HEK293 (cell line): ENCODE results near the gene GMPPA.

ENCODE experiments used
- CTCF ChIA-PET: fragments of 350-600 bp; formaldehyde crosslinking; extraction: SDS; loops from one replicate; lab custom pipeline; 2021; ENCODE audit warnings: antibody characterized with exemption; lab: Yijun Ruan, JAX
- POLR2A ChIA-PET: fragments of 300-600 bp; formaldehyde crosslinking; extraction: SDS; loops from one replicate; lab custom pipeline; 2020; ENCODE audit warnings: antibody characterized with exemption, inconsistent platforms; lab: Yijun Ruan, JAX
- H3K27ac ChIP-seq: fragments of 200-500 bp; sonication (Bioruptor generic); 2 replicates; pipeline ENCODE4 v1.5.1; 2014; ENCODE audit warnings: low read depth, low read length, control low read depth, inconsistent platforms; ENCODE audit errors: extremely low read depth
- H3K36me3 ChIP-seq, 2 experiments: fragments of 200-500 bp in 1 of 2; sonication (Bioruptor generic) in 1 of 2; 1 replicate in 1 of 2; 2 replicates in 1 of 2; pipeline ENCODE4 v1.5.1; 2014 to 2017; ENCODE audit warnings: inconsistent platforms in 2 of 2, low read length in 2 of 2; ENCODE audit not compliant: control insufficient read depth in 2 of 2, insufficient read depth in 1 of 2
- H3K4me1 ChIP-seq: fragments of 200-500 bp; sonication (Bioruptor generic); 2 replicates; pipeline ENCODE4 v1.5.1; 2014; ENCODE audit warnings: mild to moderate bottlenecking, low read length, inconsistent platforms; ENCODE audit not compliant: control insufficient read depth, insufficient read depth
- H3K4me3 ChIP-seq: 2 replicates; pipeline ENCODE4 v1.5.1; 2011; ENCODE audit warnings: low read depth, mild to moderate bottlenecking, control low read depth, low read length, moderate library complexity
- H3K9me3 ChIP-seq: fragments of 200-500 bp; sonication (Bioruptor generic); 2 replicates; pipeline ENCODE4 v1.5.1; 2014; ENCODE audit warnings: low read depth, low read length, inconsistent platforms; ENCODE audit not compliant: control insufficient read depth, insufficient read depth
- EGR2 ChIP-seq: fragments of 450-650 bp; formaldehyde crosslinking; IDR thresholded peaks from 2 replicates; pipeline ENCODE4 v1.5.1; 2016; ENCODE audit warnings: low read depth, missing biosample characterization, missing genetic modification characterization
- GLI2 ChIP-seq: fragments of 450-650 bp; formaldehyde crosslinking; IDR thresholded peaks from 2 replicates; pipeline ENCODE4; 2017; ENCODE audit warnings: missing biosample characterization, missing genetic modification characterization, low read depth, borderline replicate concordance
- GLIS1 ChIP-seq: fragments of 450-650 bp; formaldehyde crosslinking; IDR thresholded peaks from 2 replicates; pipeline ENCODE4 v1.5.1; 2016; ENCODE audit warnings: missing biosample characterization, missing genetic modification characterization
- GLIS2 ChIP-seq: fragments of 450-650 bp; formaldehyde crosslinking; IDR thresholded peaks from 2 replicates; pipeline ENCODE4 v1.5.1; 2016; ENCODE audit warnings: missing biosample characterization, missing genetic modification characterization
- HIC1 ChIP-seq: fragments of 450-650 bp; formaldehyde crosslinking; IDR thresholded peaks from 2 replicates; pipeline ENCODE4 v1.5.1; 2016; ENCODE audit warnings: missing biosample characterization, missing genetic modification characterization
- HOXC10 ChIP-seq: sonication (generic); formaldehyde crosslinking; IDR thresholded peaks from 2 replicates; pipeline ENCODE4 v1.8.1; 2023; ENCODE audit warnings: mild to moderate bottlenecking, missing genetic modification reagents
- SCRT2 ChIP-seq: fragments of 450-650 bp; formaldehyde crosslinking; IDR thresholded peaks from 2 replicates; pipeline ENCODE4 v1.5.1; 2016; ENCODE audit warnings: missing biosample characterization, missing genetic modification characterization
- ZBTB20 ChIP-seq: fragments of 450-650 bp; formaldehyde crosslinking; IDR thresholded peaks from 2 replicates; pipeline ENCODE4 v1.5.1; 2016; ENCODE audit warnings: missing biosample characterization, missing genetic modification characterization
- ZEB2 ChIP-seq: fragments of 450-650 bp; formaldehyde crosslinking; IDR thresholded peaks from 2 replicates; pipeline ENCODE4 v1.5.1; 2016; ENCODE audit warnings: missing biosample characterization, missing genetic modification characterization
- ZFHX2 ChIP-seq: fragments of 450-650 bp; formaldehyde crosslinking; conservative IDR thresholded peaks from 2 replicates; pipeline ENCODE4 v1.5.1; 2016; ENCODE audit warnings: missing biosample characterization, missing genetic modification characterization
- ZFP69B ChIP-seq: fragments of 450-650 bp; formaldehyde crosslinking; IDR thresholded peaks from 2 replicates; pipeline ENCODE4 v1.5.1; 2016; ENCODE audit warnings: missing biosample characterization, missing genetic modification characterization
- ZIC2 ChIP-seq: fragments of 450-650 bp; formaldehyde crosslinking; IDR thresholded peaks from 2 replicates; pipeline ENCODE4 v1.5.1; 2016; ENCODE audit warnings: missing biosample characterization, missing genetic modification characterization
- ZNF132 ChIP-seq: fragments of 450-650 bp; formaldehyde crosslinking; IDR thresholded peaks from 2 replicates; pipeline ENCODE4 v1.5.1; 2017; ENCODE audit warnings: missing biosample characterization, missing genetic modification characterization, borderline replicate concordance
- ZNF239 ChIP-seq: fragments of 450-650 bp; formaldehyde crosslinking; IDR thresholded peaks from 2 replicates; pipeline ENCODE4 v1.5.1; 2016; ENCODE audit warnings: missing biosample characterization, missing genetic modification characterization
- ZNF394 ChIP-seq: fragments of 450-650 bp; formaldehyde crosslinking; IDR thresholded peaks from 2 replicates; pipeline ENCODE4 v1.5.1; 2016; ENCODE audit warnings: missing biosample characterization, missing genetic modification characterization, mild to moderate bottlenecking, moderate library complexity, borderline replicate concordance
- ZNF610 ChIP-seq: fragments of 450-650 bp; formaldehyde crosslinking; IDR thresholded peaks from 2 replicates; pipeline ENCODE4 v1.5.1; 2016; ENCODE audit warnings: missing biosample characterization, missing genetic modification characterization, borderline replicate concordance
- ZNF623 ChIP-seq: fragments of 450-650 bp; formaldehyde crosslinking; IDR thresholded peaks from 2 replicates; pipeline ENCODE4 v1.5.1; 2016; ENCODE audit warnings: missing biosample characterization, missing genetic modification characterization
- ZNF629 ChIP-seq: fragments of 450-650 bp; formaldehyde crosslinking; IDR thresholded peaks from 2 replicates; pipeline ENCODE4 v1.5.1; 2017; ENCODE audit warnings: missing biosample characterization, missing genetic modification characterization
- ZNF777 ChIP-seq: fragments of 450-650 bp; formaldehyde crosslinking; IDR thresholded peaks from 2 replicates; pipeline ENCODE4 v1.5.1; 2017; ENCODE audit warnings: missing biosample characterization, missing genetic modification characterization, borderline replicate concordance
- ZSCAN23 ChIP-seq: fragments of 450-650 bp; formaldehyde crosslinking; IDR thresholded peaks from 2 replicates; pipeline ENCODE4 v1.5.1; 2016; ENCODE audit warnings: missing biosample characterization, missing genetic modification characterization
- TF ChIP-seq, protein P1 (sequence below): fragments of 450-650 bp; formaldehyde crosslinking; IDR thresholded peaks from 2 replicates; pipeline ENCODE4 v1.5.1; 2016; ENCODE audit warnings: missing biosample characterization, missing genetic modification characterization
- TF ChIP-seq, protein P2 (sequence below): fragments of 450-650 bp; formaldehyde crosslinking; IDR thresholded peaks from 2 replicates; pipeline ENCODE4 v1.5.1; 2016; ENCODE audit warnings: missing biosample characterization, missing genetic modification characterization, borderline replicate concordance

Gene GMPPA

GRCh38 chr2:219468410-219469185 lies 30.1 kb upstream of the GMPPA start:
- ChIA-PET POLR2A (interaction anchor here (1.1 kb wide), 1 partner anchor 61 kb away, joined by 3 read pairs; no protein-coding TSS in a partner anchor), CTCF (interaction anchor here (1.4 to 3.5 kb wide), 3 partner anchors 8 to 72 kb away, joined by 4 to 12 read pairs (median 11); no protein-coding TSS in a partner anchor)
- no peak overlapping the region for H3K4me3 ChIP-seq
- no peaks in the 10 kb centered on the region for H3K9me3 ChIP-seq
- H3K27ac ChIP-seq, result no peak overlapping the region
- H3K36me3 ChIP-seq, result peaks cover 0 to 47% of the 10 kb centered on the region in 2 experiments; a peak in 1 of 3 replicates
- H3K4me1 ChIP-seq, result no peaks in the 10 kb centered on the region
- TF ChIP-seq ZNF132 (tag by site-specific recombination), result no peak
- no peak for TF ChIP-seq ZNF623 (tag by site-specific recombination)
- 0 out of 2 replicates have a peak, but pooled peaks have one; percentile 7 for TF ChIP-seq ZFHX2 (tag by site-specific recombination)
- no peak for TF ChIP-seq ZBTB20
- TF ChIP-seq, all 188 proteins: peak for 1

DNA sequence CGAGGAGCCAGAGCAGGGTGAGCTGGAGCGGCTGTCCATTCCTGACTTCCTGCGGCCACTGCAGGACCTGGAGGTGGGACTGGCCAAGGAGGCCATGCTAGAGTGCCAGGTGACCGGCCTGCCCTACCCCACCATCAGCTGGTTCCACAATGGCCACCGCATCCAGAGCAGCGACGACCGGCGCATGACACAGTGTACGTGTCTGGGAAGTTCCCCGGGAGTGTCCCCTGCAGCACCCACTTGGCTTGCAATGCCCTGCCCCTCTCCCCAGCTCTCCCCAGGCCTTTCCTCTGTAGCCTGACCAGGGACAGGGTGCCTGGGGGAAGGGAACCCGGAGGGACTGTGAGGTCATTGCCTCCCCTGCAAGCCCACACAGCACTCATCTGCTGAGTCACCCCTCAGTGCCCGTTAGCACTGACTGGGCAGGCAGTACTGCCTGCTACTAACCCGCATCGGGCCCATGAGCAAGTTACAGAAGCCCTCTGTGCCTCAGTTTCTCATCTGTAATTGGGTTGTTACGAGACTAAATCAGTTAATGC lies 29.4 kb upstream of the GMPPA start:
- peaks cover 0 to 49% of the 10 kb centered on the region in 2 experiments; a peak in 1 of 3 replicates for H3K36me3 ChIP-seq
- H3K9me3 ChIP-seq, result no peaks in the 10 kb centered on the region
- no peak overlapping the region for H3K27ac ChIP-seq
- POLR2A ChIA-PET, result no interaction called here
- CTCF ChIA-PET, result interaction anchor here (0.9 to 3.5 kb wide), 5 partner anchors 10 to 72 kb away, joined by 3 to 14 read pairs (median 4); no protein-coding TSS in a partner anchor
- H3K4me3 ChIP-seq, result no peak overlapping the region
- TF ChIP-seq ZFP69B (tag by site-specific recombination), result no peak
- TF ChIP-seq EGR2 (tag by site-specific recombination), result peak; percentile 62
- no peak for TF ChIP-seq ZSCAN23 (tag by site-specific recombination)
- TF ChIP-seq ZNF394 (tag by site-specific recombination), result no peak
- TF ChIP-seq ZNF239, result no peak
- TF ChIP-seq GLIS2, result 0 out of 2 replicates have a peak, but pooled peaks have one; percentile 39
- peak; percentile 36; the same call in 1 of the 2 replicates for TF ChIP-seq ZIC2 (tag by site-specific recombination)
- no peak for TF ChIP-seq ZNF610 (tag by site-specific recombination)
- TF ChIP-seq ZNF629 (tag by site-specific recombination), result peak; percentile 44; the same call in 1 of the 2 replicates
- peak; percentile 25; the same call in 1 of the 2 replicates for TF ChIP-seq GLIS1
- TF ChIP-seq ZFHX2 (tag by site-specific recombination), result peak; percentile 73
- TF ChIP-seq, all 188 proteins: peak for 6
- H3K4me1 ChIP-seq, result no peaks in the 10 kb centered on the region

DNA sequence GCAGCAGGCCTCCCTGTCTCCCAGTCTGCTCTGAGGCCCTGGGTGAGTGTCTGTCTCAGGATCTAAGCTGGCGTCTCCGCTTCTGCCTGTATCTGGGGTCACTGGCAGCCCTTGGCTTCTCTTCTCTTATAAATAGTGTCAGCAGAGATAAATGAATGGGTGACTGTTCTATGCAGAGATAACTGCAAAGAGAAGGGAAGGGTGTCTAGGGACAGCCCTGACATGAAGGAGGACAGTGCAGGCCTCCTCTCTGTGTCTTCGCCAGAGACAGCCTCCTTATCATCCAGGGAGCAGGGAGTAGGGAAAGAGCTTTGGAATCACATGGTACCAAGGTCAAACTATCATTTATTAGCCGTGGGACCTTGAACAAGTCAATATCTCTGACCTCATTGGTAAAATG lies 28.3 kb upstream of the GMPPA start:
- H3K9me3 ChIP-seq, result no peaks in the 10 kb centered on the region
- no peak overlapping the region for H3K27ac ChIP-seq
- no peak overlapping the region for H3K4me3 ChIP-seq
- POLR2A ChIA-PET, result no interaction called here
- CTCF ChIA-PET, result interaction anchor here (0.9 to 3.5 kb wide), 9 partner anchors 11 to 79 kb away, joined by 3 to 14 read pairs (median 4); partner anchors contain the start of gene GMPPA
- peaks cover 0 to 38% of the 10 kb centered on the region in 2 experiments; a peak in 1 of 3 replicates for H3K36me3 ChIP-seq
- no peaks in the 10 kb centered on the region for H3K4me1 ChIP-seq
- TF ChIP-seq ZEB2 (tag by site-specific recombination), result no peak
- no peak for TF ChIP-seq HOXC10 (CRISPR knock-in tag)
- TF ChIP-seq HIC1 (tag by site-specific recombination), result no peak
- no peak for TF ChIP-seq GLI2
- TF ChIP-seq, protein P1, sequence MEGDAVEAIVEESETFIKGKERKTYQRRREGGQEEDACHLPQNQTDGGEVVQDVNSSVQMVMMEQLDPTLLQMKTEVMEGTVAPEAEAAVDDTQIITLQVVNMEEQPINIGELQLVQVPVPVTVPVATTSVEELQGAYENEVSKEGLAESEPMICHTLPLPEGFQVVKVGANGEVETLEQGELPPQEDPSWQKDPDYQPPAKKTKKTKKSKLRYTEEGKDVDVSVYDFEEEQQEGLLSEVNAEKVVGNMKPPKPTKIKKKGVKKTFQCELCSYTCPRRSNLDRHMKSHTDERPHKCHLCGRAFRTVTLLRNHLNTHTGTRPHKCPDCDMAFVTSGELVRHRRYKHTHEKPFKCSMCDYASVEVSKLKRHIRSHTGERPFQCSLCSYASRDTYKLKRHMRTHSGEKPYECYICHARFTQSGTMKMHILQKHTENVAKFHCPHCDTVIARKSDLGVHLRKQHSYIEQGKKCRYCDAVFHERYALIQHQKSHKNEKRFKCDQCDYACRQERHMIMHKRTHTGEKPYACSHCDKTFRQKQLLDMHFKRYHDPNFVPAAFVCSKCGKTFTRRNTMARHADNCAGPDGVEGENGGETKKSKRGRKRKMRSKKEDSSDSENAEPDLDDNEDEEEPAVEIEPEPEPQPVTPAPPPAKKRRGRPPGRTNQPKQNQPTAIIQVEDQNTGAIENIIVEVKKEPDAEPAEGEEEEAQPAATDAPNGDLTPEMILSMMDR (tag by site-specific recombination), result no peak
- no peak for TF ChIP-seq ZNF777 (tag by site-specific recombination)
- TF ChIP-seq SCRT2 (tag by site-specific recombination), result no peak
- TF ChIP-seq, protein P2, sequence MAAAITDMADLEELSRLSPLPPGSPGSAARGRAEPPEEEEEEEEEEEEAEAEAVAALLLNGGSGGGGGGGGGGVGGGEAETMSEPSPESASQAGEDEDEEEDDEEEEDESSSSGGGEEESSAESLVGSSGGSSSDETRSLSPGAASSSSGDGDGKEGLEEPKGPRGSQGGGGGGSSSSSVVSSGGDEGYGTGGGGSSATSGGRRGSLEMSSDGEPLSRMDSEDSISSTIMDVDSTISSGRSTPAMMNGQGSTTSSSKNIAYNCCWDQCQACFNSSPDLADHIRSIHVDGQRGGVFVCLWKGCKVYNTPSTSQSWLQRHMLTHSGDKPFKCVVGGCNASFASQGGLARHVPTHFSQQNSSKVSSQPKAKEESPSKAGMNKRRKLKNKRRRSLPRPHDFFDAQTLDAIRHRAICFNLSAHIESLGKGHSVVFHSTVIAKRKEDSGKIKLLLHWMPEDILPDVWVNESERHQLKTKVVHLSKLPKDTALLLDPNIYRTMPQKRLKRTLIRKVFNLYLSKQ (tag by site-specific recombination), result no peak
